Gastrocnemius medialis (tissue), 4 donors: Measurements from ENCODE around the gene ACKR2.

Source experiments
- POLR2A ChIP-seq, 2 donors: fragments of 450-650 bp; IDR thresholded peaks; one replicate each; pipeline ENCODE4 v1.6.1; 2017; ENCODE audit warnings: antibody characterized with exemption in 2 of 2, mild to moderate bottlenecking in 2 of 2, moderate library complexity in 2 of 2
- TF ChIP-seq, protein P1 (sequence below), 5 experiments: fragments of 450-650 bp in 3 of 5; fragments of 200-600 bp in 2 of 5; sonication (generic) in 2 of 5; IDR thresholded peaks in 4 of 5; conservative IDR thresholded peaks in 1 of 5; 1 replicate in 4 of 5; 2 replicates in 1 of 5; pipeline ENCODE4 v1.5.1; 2016 to 2019; ENCODE audit warnings: antibody characterized with exemption in 5 of 5, mild to moderate bottlenecking in 3 of 5, moderate library complexity in 3 of 5

DNA sequence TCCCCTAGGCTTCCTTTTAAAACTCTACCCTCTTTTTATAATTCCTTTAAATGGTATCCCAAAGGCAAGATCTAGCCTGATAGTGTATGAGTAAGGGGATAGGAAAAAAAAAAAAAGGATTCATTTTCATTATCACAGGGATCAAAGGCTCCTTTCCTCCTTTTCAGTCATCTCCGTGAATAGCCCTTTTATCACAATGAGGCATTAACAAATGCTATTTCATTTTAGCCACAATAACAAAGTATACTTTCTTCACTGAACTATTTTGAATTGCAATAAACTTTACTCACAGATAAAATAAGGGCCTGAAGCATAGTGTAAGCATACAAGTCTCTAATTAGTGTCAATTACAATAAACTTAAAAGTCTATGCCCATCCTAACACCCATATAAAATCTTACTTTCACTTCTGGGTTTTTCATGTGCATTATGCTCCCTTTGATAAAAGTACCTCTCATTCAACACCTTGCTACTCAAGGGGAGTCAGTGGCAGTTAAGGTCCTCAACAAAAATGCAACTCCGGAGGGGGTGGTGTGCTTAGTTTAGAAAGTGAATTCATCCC lies 13.5 kb upstream of the ACKR2 start:
- TF ChIP-seq, protein P1, sequence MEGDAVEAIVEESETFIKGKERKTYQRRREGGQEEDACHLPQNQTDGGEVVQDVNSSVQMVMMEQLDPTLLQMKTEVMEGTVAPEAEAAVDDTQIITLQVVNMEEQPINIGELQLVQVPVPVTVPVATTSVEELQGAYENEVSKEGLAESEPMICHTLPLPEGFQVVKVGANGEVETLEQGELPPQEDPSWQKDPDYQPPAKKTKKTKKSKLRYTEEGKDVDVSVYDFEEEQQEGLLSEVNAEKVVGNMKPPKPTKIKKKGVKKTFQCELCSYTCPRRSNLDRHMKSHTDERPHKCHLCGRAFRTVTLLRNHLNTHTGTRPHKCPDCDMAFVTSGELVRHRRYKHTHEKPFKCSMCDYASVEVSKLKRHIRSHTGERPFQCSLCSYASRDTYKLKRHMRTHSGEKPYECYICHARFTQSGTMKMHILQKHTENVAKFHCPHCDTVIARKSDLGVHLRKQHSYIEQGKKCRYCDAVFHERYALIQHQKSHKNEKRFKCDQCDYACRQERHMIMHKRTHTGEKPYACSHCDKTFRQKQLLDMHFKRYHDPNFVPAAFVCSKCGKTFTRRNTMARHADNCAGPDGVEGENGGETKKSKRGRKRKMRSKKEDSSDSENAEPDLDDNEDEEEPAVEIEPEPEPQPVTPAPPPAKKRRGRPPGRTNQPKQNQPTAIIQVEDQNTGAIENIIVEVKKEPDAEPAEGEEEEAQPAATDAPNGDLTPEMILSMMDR (IDR thresholded peaks at IDR 0.05 in 4 of 5, conservative IDR thresholded peaks at IDR 0.05 in 1 of 5) = no peak
- TF ChIP-seq POLR2A (IDR thresholded peaks at IDR 0.05) = no peak
